SK-N-SH treated with all-trans-retinoic acid at 6 μM for 48 hours (cell line): ENCODE data around the gene MTA3.

Source experiments
- ATAC-seq: fragments of 200-7000 bp; cut with Tn5 transposase; 3 replicates; pipeline ENCODE4 v1.9.1; 2020; ENCODE audit warnings: mild to moderate bottlenecking, moderate library complexity
- ARNTL ChIP-seq: fragments of 450-650 bp; formaldehyde crosslinking; IDR thresholded peaks from 2 replicates; pipeline ENCODE4 v1.5.0; 2020; ENCODE audit warnings: low read depth, mild to moderate bottlenecking, moderate library complexity, borderline replicate concordance
- BACH2 ChIP-seq: fragments of 250-450 bp; sonication (Bioruptor Pico); IDR thresholded peaks from 2 replicates; pipeline ENCODE4 v1.9.0; 2021; ENCODE audit warnings: mild to moderate bottlenecking, borderline replicate concordance
- CREB5 ChIP-seq: fragments of 250-450 bp; sonication (Bioruptor Pico); IDR thresholded peaks from 2 replicates; pipeline ENCODE4 v1.5.1; 2020; ENCODE audit warnings: low read depth, mild to moderate bottlenecking, moderate library complexity
- ESRRG ChIP-seq: fragments of 250-450 bp; sonication (Bioruptor Pico); IDR thresholded peaks from 2 replicates; pipeline ENCODE4 v1.6.1; 2021; ENCODE audit warnings: mild to moderate bottlenecking
- GLIS3 ChIP-seq: fragments of 250-450 bp; sonication (Bioruptor Pico); IDR thresholded peaks from 2 replicates; pipeline ENCODE4 v1.5.0; 2020; ENCODE audit warnings: mild to moderate bottlenecking, moderate library complexity
- ISL1 ChIP-seq: fragments of 250-450 bp; sonication (Bioruptor Pico); IDR thresholded peaks from 2 replicates; pipeline ENCODE4 v2.1.2; 2022; ENCODE audit warnings: mild to moderate bottlenecking, moderate library complexity
- OSR1 ChIP-seq: fragments of 250-450 bp; sonication (Bioruptor Pico); IDR thresholded peaks from 2 replicates; pipeline ENCODE4 v1.8.0; 2022; ENCODE audit warnings: moderate library complexity, mild to moderate bottlenecking, inconsistent platforms
- POU6F1 ChIP-seq: fragments of 250-450 bp; sonication (Bioruptor Pico); IDR thresholded peaks from 2 replicates; pipeline ENCODE4 v1.8.0; 2021; ENCODE audit warnings: low read depth, mild to moderate bottlenecking, moderate library complexity, borderline replicate concordance
- RARB ChIP-seq: fragments of 250-450 bp; sonication (Bioruptor Pico); IDR thresholded peaks from 2 replicates; pipeline ENCODE4 v1.8.0; 2021; ENCODE audit warnings: mild to moderate bottlenecking, moderate library complexity
- SNAI2 ChIP-seq: fragments of 250-450 bp; sonication (Bioruptor Pico); IDR thresholded peaks from 2 replicates; pipeline ENCODE4 v1.5.0; 2020; ENCODE audit warnings: mild to moderate bottlenecking, moderate library complexity
- TCF4 ChIP-seq: fragments of 250-450 bp; sonication (Bioruptor Pico); IDR thresholded peaks from 2 replicates; pipeline ENCODE4 v1.8.0; 2021; ENCODE audit warnings: mild to moderate bottlenecking, moderate library complexity, borderline replicate concordance
- TOX ChIP-seq: fragments of 250-450 bp; sonication (Bioruptor Pico); IDR thresholded peaks from 2 replicates; pipeline ENCODE4 v1.8.0; 2021; ENCODE audit warnings: mild to moderate bottlenecking, moderate library complexity, borderline replicate concordance
- ZC3H10 ChIP-seq: fragments of 250-450 bp; sonication (Bioruptor Pico); IDR thresholded peaks from 2 replicates; pipeline ENCODE4 v1.5.1; 2021; ENCODE audit warnings: mild to moderate bottlenecking, moderate library complexity
- ZFP3 ChIP-seq: fragments of 250-450 bp; sonication (Bioruptor Pico); IDR thresholded peaks from 2 replicates; pipeline ENCODE4 v1.5.0; 2020; ENCODE audit warnings: mild to moderate bottlenecking, moderate library complexity
- ZFP30 ChIP-seq: fragments of 450-650 bp; formaldehyde crosslinking; IDR thresholded peaks from 2 replicates; pipeline ENCODE4 v1.5.0; 2022; ENCODE audit warnings: mild to moderate bottlenecking, moderate library complexity
- ZNF70 ChIP-seq: fragments of 450-650 bp; formaldehyde crosslinking; IDR thresholded peaks from 2 replicates; pipeline ENCODE4 v1.5.0; 2020; ENCODE audit warnings: mild to moderate bottlenecking, moderate library complexity
- ZNF8 ChIP-seq: fragments of 450-650 bp; formaldehyde crosslinking; IDR thresholded peaks from 2 replicates; pipeline ENCODE4 v1.5.0; 2020; ENCODE audit warnings: mild to moderate bottlenecking, moderate library complexity
- TF ChIP-seq, protein P1 (sequence below): fragments of 250-450 bp; sonication (Bioruptor Pico); IDR thresholded peaks from 2 replicates; pipeline ENCODE4 v1.8.0; 2020; ENCODE audit warnings: mild to moderate bottlenecking, moderate library complexity, borderline replicate concordance
- TF ChIP-seq, protein P2 (sequence below): fragments of 250-450 bp; sonication (Bioruptor Pico); IDR thresholded peaks from 2 replicates; pipeline ENCODE4 v1.5.1; 2021; ENCODE audit warnings: mild to moderate bottlenecking, moderate library complexity

MTA3 gene

GRCh38 chr2:42607101-42607637 lies 38.7 kb downstream of the MTA3 start (continued):
- TF ChIP-seq, protein P1, sequence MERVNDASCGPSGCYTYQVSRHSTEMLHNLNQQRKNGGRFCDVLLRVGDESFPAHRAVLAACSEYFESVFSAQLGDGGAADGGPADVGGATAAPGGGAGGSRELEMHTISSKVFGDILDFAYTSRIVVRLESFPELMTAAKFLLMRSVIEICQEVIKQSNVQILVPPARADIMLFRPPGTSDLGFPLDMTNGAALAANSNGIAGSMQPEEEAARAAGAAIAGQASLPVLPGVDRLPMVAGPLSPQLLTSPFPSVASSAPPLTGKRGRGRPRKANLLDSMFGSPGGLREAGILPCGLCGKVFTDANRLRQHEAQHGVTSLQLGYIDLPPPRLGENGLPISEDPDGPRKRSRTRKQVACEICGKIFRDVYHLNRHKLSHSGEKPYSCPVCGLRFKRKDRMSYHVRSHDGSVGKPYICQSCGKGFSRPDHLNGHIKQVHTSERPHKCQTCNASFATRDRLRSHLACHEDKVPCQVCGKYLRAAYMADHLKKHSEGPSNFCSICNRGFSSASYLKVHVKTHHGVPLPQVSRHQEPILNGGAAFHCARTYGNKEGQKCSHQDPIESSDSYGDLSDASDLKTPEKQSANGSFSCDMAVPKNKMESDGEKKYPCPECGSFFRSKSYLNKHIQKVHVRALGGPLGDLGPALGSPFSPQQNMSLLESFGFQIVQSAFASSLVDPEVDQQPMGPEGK (CRISPR knock-in tag), result no peak
- TF ChIP-seq ZFP30 (CRISPR knock-in tag) (no peak), ESRRG (no peak), ARNTL (CRISPR knock-in tag) (no peak), SNAI2 (CRISPR knock-in tag) (no peak), ZC3H10 (CRISPR knock-in tag) (no peak)

GRCh38 chr2:42613281-42614064 lies 45.0 kb downstream of the MTA3 start:
- TF ChIP-seq TCF4 (CRISPR knock-in tag) (no peak), POU6F1 (CRISPR knock-in tag) (no peak), ZNF70 (CRISPR knock-in tag) (no peak), ESRRG (no peak), TOX (no peak), ZNF8 (CRISPR knock-in tag) (no peak), ISL1 (CRISPR knock-in tag) (no peak), RARB (CRISPR knock-in tag) (no peak), ARNTL (CRISPR knock-in tag) (no peak)
- no peak for ATAC-seq

DNA sequence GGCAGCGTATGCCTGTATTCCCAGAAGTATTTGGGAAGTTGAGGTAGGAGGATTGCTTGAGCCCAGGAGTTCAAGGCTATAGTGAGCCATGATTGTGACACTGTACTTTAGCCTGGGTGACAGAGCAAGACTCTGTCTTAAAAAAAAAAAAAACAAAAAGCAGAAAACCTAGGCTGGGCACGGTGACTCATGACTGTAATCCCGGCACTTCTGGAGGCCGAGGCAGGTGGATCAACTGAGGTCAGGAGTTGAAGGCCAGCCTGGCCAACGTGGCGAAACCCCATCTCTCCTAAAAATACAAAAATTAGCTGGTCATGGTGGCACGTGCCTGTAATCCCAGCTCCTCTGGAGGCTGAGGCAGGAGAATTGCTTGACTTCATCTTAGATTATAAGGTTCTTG lies 46.4 kb downstream of the MTA3 start:
- TF ChIP-seq ZNF8 (CRISPR knock-in tag), result no peak
- TF ChIP-seq TOX, result no peak
- no peak for TF ChIP-seq ZC3H10 (CRISPR knock-in tag)
- TF ChIP-seq BACH2, result no peak
- no peak for TF ChIP-seq POU6F1 (CRISPR knock-in tag)
- no peak for TF ChIP-seq ZFP3 (CRISPR knock-in tag)
- TF ChIP-seq, protein P2, sequence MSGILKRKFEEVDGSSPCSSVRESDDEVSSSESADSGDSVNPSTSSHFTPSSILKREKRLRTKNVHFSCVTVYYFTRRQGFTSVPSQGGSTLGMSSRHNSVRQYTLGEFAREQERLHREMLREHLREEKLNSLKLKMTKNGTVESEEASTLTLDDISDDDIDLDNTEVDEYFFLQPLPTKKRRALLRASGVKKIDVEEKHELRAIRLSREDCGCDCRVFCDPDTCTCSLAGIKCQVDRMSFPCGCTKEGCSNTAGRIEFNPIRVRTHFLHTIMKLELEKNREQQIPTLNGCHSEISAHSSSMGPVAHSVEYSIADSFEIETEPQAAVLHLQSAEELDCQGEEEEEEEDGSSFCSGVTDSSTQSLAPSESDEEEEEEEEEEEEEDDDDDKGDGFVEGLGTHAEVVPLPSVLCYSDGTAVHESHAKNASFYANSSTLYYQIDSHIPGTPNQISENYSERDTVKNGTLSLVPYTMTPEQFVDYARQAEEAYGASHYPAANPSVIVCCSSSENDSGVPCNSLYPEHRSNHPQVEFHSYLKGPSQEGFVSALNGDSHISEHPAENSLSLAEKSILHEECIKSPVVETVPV (CRISPR knock-in tag), result no peak
- TF ChIP-seq ISL1 (CRISPR knock-in tag), result no peak
- no peak for TF ChIP-seq ESRRG
- TF ChIP-seq CREB5 (CRISPR knock-in tag), result no peak
- no peak for TF ChIP-seq OSR1
- TF ChIP-seq, all 23 proteins: peak for 0
- ATAC-seq, result no peak

- TF ChIP-seq ISL1 (CRISPR knock-in tag) (peak; percentile 39; the same call in 1 of the 2 replicates), GLIS3 (no peak)
- peak; percentile 32 for ATAC-seq
Measured at GRCh38 chr2:42618116-42618515, 49.7 kb downstream of the MTA3 start.
